H1 (cell line): ENCODE measurements around the gene OPCML. TPM values are rescaled to one million over a fixed set of nuclear protein-coding genes. Genes with fewer than 3 reads are reported as not detected.
A peak's percentile ranks its signal among the peaks of the same experiment; 100 is the strongest.

Experiments
- CTCF ChIA-PET: fragments of 300-600 bp; sonication (Branson Sonifier 250); formaldehyde crosslinking; loops from one replicate; lab custom pipeline; 2021; ENCODE audit not compliant: partially characterized antibody; lab: Charles Lee
- POLR2A ChIA-PET: fragments of 300-600 bp; sonication (Branson Sonifier 250); formaldehyde crosslinking; loops from one replicate; lab custom pipeline; 2021; ENCODE audit warnings: inconsistent platforms; ENCODE audit not compliant: partially characterized antibody; lab: Charles Lee
- DNase-seq, 2 experiments: peaks; one replicate each; pipeline versions ENCODE4 v3.0.0 to v3.0.0-alpha.2; 2010 to 2022; ENCODE audit warnings: low spot score in 2 of 2, low read depth in 1 of 2, mixed read lengths in 1 of 2
- FAIRE-seq: peaks from 2 replicates; lab custom pipeline; 2011; peaks lifted over from hg19 to GRCh38; lab: Jason Lieb, UNC
- H2AFZ ChIP-seq: 2 replicates; pipeline ENCODE4 v1.8.1; 2012; ENCODE audit warnings: low read length, inconsistent platforms
- H2AK5ac ChIP-seq: 2 replicates; pipeline ENCODE4 v1.6.1; 2013; ENCODE audit warnings: low read depth, low read length
- H2BK120ac ChIP-seq: replicated peaks from 2 replicates; pipeline ENCODE3; 2013; ENCODE audit warnings: low read depth, low read length, inconsistent platforms
- H2BK12ac ChIP-seq: 2 replicates; pipeline ENCODE4 v1.6.1; 2013; ENCODE audit warnings: low read depth, low read length
- H2BK15ac ChIP-seq: 2 replicates; pipeline ENCODE4 v1.6.1; 2013; ENCODE audit warnings: low read length
- H2BK20ac ChIP-seq: 2 replicates; pipeline ENCODE4 v1.6.1; 2013; ENCODE audit warnings: low read length
- H2BK5ac ChIP-seq: 2 replicates; pipeline ENCODE4 v1.6.1; 2013; ENCODE audit warnings: low read depth, low read length
- H3K14ac ChIP-seq: 2 replicates; pipeline ENCODE4 v1.6.1; 2013; ENCODE audit warnings: inconsistent platforms; ENCODE audit not compliant: insufficient read length
- H3K18ac ChIP-seq: 2 replicates; pipeline ENCODE4 v1.6.1; 2013; ENCODE audit warnings: low read length; ENCODE audit errors: extremely low read depth
- H3K23ac ChIP-seq: 2 replicates; pipeline ENCODE4 v1.6.1; 2013; ENCODE audit warnings: inconsistent platforms; ENCODE audit not compliant: insufficient read length
- H3K23me2 ChIP-seq: 2 replicates; pipeline ENCODE4 v1.6.1; 2013; ENCODE audit warnings: low read depth, low read length
- H3K27ac ChIP-seq: 2 replicates; pipeline ENCODE4 v1.6.1; 2011; ENCODE audit warnings: low read depth, low read length, inconsistent platforms
- H3K27me3 ChIP-seq, 4 experiments: replicated peaks in 1 of 4; 1 replicate in 1 of 4; 2 replicates in 3 of 4; pipeline versions ENCODE4 v1.6.1 to v1.8.1; 2011 to 2013; ENCODE audit warnings: low read length in 3 of 4, mild to moderate bottlenecking in 3 of 4, inconsistent platforms in 2 of 4, mixed read lengths in 2 of 4, moderate library complexity in 1 of 4; ENCODE audit not compliant: control insufficient read depth in 3 of 4, insufficient read depth in 3 of 4; ENCODE audit errors: extremely low read depth in 1 of 4
- H3K36me3 ChIP-seq, 4 experiments: 2 replicates each; pipeline versions ENCODE4 v1.6.1 to v1.8.1; 2011 to 2013; ENCODE audit warnings: mild to moderate bottlenecking in 4 of 4, low read length in 3 of 4, moderate library complexity in 2 of 4, control low read depth in 1 of 4, inconsistent platforms in 1 of 4; ENCODE audit not compliant: insufficient read depth in 4 of 4, control insufficient read depth in 2 of 4
- H3K4ac ChIP-seq: replicated peaks from 2 replicates; pipeline ENCODE3; 2013; ENCODE audit warnings: low read length, low read depth, mixed read lengths, inconsistent platforms; ENCODE audit not compliant: insufficient read length
- H3K4me1 ChIP-seq, 4 experiments: replicated peaks in 1 of 4; 1 replicate in 1 of 4; 2 replicates in 3 of 4; pipeline versions ENCODE4 v1.6.1 to v1.8.1; 2011 to 2013; ENCODE audit warnings: low read length in 3 of 4, inconsistent platforms in 2 of 4, mixed read lengths in 1 of 4; ENCODE audit not compliant: insufficient read depth in 4 of 4, control insufficient read depth in 3 of 4
- H3K4me2 ChIP-seq, 2 experiments: 2 replicates each; pipeline versions ENCODE4 v1.6.1 to v1.8.1; 2011 to 2013; ENCODE audit warnings: low read depth in 2 of 2, low read length in 2 of 2, control low read depth in 1 of 2, inconsistent platforms in 1 of 2, mild to moderate bottlenecking in 1 of 2; ENCODE audit not compliant: insufficient read depth in 1 of 2
- H3K4me3 ChIP-seq, 4 experiments: fragments of 200-600, 300-600 bp in 1 of 4; sonication (generic), shearing (Covaris generic), sonication (Bioruptor Twin) in 1 of 4; 2 replicates each; pipeline versions ENCODE4 v1.5.1 to v1.8.1; 2011 to 2016; ENCODE audit warnings: low read length in 4 of 4, low read depth in 3 of 4, control low read depth in 2 of 4, inconsistent platforms in 2 of 4, mild to moderate bottlenecking in 2 of 4, mixed read lengths in 1 of 4, moderate library complexity in 1 of 4; ENCODE audit not compliant: insufficient read depth in 2 of 4; ENCODE audit errors: extremely low read depth in 1 of 4
- H3K56ac ChIP-seq: replicated peaks from 2 replicates; pipeline ENCODE3; 2013; ENCODE audit warnings: low read depth, mild to moderate bottlenecking, mixed read lengths, low read length, inconsistent platforms; ENCODE audit not compliant: insufficient read length
- H3K79me1 ChIP-seq: 2 replicates; pipeline ENCODE4 v1.6.1; 2013; ENCODE audit warnings: low read depth, low read length, control low read depth
- H3K79me2 ChIP-seq, 2 experiments: 2 replicates each; pipeline versions ENCODE4 v1.6.1 to v1.8.1; 2012 to 2013; ENCODE audit warnings: low read length in 2 of 2, mild to moderate bottlenecking in 2 of 2, inconsistent platforms in 1 of 2; ENCODE audit not compliant: insufficient read depth in 2 of 2, control insufficient read depth in 1 of 2
- H3K9ac ChIP-seq, 4 experiments: replicated peaks in 1 of 4; 1 replicate in 1 of 4; 2 replicates in 3 of 4; pipeline versions ENCODE4 v1.6.1 to v1.8.1; 2011 to 2013; ENCODE audit warnings: low read depth in 3 of 4, low read length in 3 of 4, control low read depth in 2 of 4, mild to moderate bottlenecking in 2 of 4, moderate library complexity in 2 of 4, inconsistent platforms in 1 of 4; ENCODE audit errors: extremely low read depth in 1 of 4
- H3K9me3 ChIP-seq, 2 experiments: 2 replicates each; pipeline versions ENCODE4 v1.6.1 to v1.8.1; 2012 to 2013; ENCODE audit warnings: mild to moderate bottlenecking in 2 of 2, moderate library complexity in 2 of 2, control low read depth in 1 of 2, inconsistent platforms in 1 of 2, low read depth in 1 of 2, low read length in 1 of 2, mixed read lengths in 1 of 2; ENCODE audit not compliant: insufficient read depth in 2 of 2
- H4K20me1 ChIP-seq, 2 experiments: replicated peaks in 1 of 2; 2 replicates each; pipeline versions ENCODE3 to v1.8.1; 2011 to 2013; ENCODE audit warnings: inconsistent platforms in 2 of 2, low read length in 2 of 2, mild to moderate bottlenecking in 1 of 2; ENCODE audit not compliant: insufficient read depth in 2 of 2, control insufficient read depth in 1 of 2
- H4K5ac ChIP-seq: 2 replicates; pipeline ENCODE4 v1.6.1; 2013; ENCODE audit warnings: low read length, low read depth, mixed read lengths, inconsistent platforms; ENCODE audit not compliant: insufficient read length
- H4K8ac ChIP-seq: 2 replicates; pipeline ENCODE4 v1.8.0; 2013; ENCODE audit warnings: mild to moderate bottlenecking, moderate library complexity, low read length, inconsistent platforms; ENCODE audit not compliant: insufficient read depth; ENCODE audit errors: extremely low read depth
- H4K91ac ChIP-seq: replicated peaks from 2 replicates; pipeline ENCODE3; 2013; ENCODE audit warnings: low read length, mixed read lengths, inconsistent platforms; ENCODE audit not compliant: insufficient read length
- SP1 ChIP-seq: IDR thresholded peaks from 2 replicates; pipeline ENCODE4 v1.6.1; 2011; ENCODE audit warnings: low read depth, low read length
- WGBS, 2 experiments: shearing (Covaris generic) in 1 of 2; methylation state at CpG; one replicate each; pipeline versions ENCODE4 v1.1.6 to v1.1.7; 2013 to 2015; ENCODE audit warnings: low lambda C conversion rate in 2 of 2, mixed read lengths in 2 of 2, inconsistent platforms in 1 of 2, low coverage in 1 of 2, missing lambda C conversion rate in 1 of 2; ENCODE audit not compliant: insufficient replicate concordance in 2 of 2, insufficient coverage in 1 of 2, insufficient read length in 1 of 2; ENCODE audit errors: extremely low coverage in 1 of 2, missing lambda C conversion rate in 1 of 2; 5-methylcytosine and 5-hydroxymethylcytosine counted together
- polyA plus RNA-seq, 7 experiments: library from polyadenylated mRNA; depleted of rRNA in 3 of 7; stranded (reverse) in 5 of 7; unstranded in 2 of 7; fragments of >200 nt in 5 of 7; fragments of 200-250 nt in 2 of 7; gene quantifications; 1 replicate in 5 of 7; 2 replicates in 1 of 7; 4 replicates in 1 of 7; pipeline versions ENCODE4 v1.2.1 to v1.2.3, GENCODE V29; 2011 to 2013; ENCODE audit warnings: missing spikeins in 2 of 7, mixed read lengths in 2 of 7
- total RNA-seq: library from RNA; stranded (reverse); fragmentation: NEBNext Ultra II Directional; extraction: Animal tissue kit (Norgen Biotek cat#: 25700); gene quantifications from 2 replicates; pipeline ENCODE4 v1.2.1, GENCODE V29; 2021
- TF ChIP-seq, protein P1 (sequence below), 3 experiments: IDR thresholded peaks; 1 replicate in 2 of 3; 2 replicates in 1 of 3; pipeline versions ENCODE4 v1.5.1 to v1.6.1; 2011; ENCODE audit warnings: low read length in 3 of 3, mild to moderate bottlenecking in 3 of 3, inconsistent platforms in 2 of 3, low read depth in 1 of 3, moderate library complexity in 1 of 3; ENCODE audit not compliant: insufficient read depth in 1 of 3; ENCODE audit errors: control extremely low read depth in 1 of 3

Gene OPCML
- total and polyA plus RNA-seq, 2 of the 8 experiments (the other 6 are each of a cell fraction or from before 2014, with no cell fraction given), result 2.3 to 3.1 TPM

DNA sequence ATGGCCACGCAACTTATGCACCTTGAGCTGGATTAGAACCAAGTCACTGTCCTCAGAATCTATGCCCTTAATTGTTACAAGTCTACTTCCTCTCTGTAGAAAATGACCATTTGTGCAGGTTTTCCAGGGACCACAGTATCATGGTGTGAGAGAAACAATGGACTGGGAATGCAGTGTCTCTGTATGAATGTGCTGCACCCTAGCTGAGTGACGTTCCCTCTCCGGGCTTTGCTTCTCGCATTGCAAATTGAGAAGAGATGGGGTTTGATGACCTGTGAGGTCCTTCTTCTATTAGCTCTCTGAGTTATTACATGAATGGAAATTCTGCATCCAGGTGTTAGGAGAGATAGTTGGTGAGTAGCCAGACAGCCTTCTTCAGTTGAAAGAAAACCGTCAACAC lies 1109.6 kb downstream of the OPCML start:
- Histone ChIP-seq H3K14ac (no peak overlapping the region), H3K27me3 (no peaks in the 10 kb centered on the region), H3K27ac (no peak overlapping the region), H4K20me1 (no peaks in the 10 kb centered on the region), H3K9ac (no peak overlapping the region), H4K8ac (no peak overlapping the region), H3K4me1 (peaks cover 0 to 3% (median 0%) of the 10 kb centered on the region in 4 experiments; a peak in 2 of 7 replicates), H3K36me3 (no peaks in the 10 kb centered on the region), H2BK15ac (no peak overlapping the region), H3K18ac (no peak overlapping the region), H2BK120ac (no peak overlapping the region), H2BK5ac (no peak overlapping the region), H4K5ac (no peak overlapping the region), H3K23ac (no peak overlapping the region), H3K4me2 (no peak overlapping the region), H2BK20ac (no peak overlapping the region), H2AK5ac (no peak overlapping the region), H2AFZ (no peak overlapping the region), H3K4ac (no peak overlapping the region), H3K79me2 (no peaks in the 10 kb centered on the region), H3K56ac (no peak overlapping the region), H3K4me3 (no peak overlapping the region), H3K23me2 (no peaks in the 10 kb centered on the region)
- ChIA-PET CTCF (no interaction called here), POLR2A (no interaction called here)
- FAIRE-seq (no peak), DNase-seq (no peak)
- WGBS, 2 experiments, result 75% methylated on average over 5 of the region's 5 CpGs; no CpG with 5 or more reads in 1 of the 2 experiments
- TF ChIP-seq, protein P1, sequence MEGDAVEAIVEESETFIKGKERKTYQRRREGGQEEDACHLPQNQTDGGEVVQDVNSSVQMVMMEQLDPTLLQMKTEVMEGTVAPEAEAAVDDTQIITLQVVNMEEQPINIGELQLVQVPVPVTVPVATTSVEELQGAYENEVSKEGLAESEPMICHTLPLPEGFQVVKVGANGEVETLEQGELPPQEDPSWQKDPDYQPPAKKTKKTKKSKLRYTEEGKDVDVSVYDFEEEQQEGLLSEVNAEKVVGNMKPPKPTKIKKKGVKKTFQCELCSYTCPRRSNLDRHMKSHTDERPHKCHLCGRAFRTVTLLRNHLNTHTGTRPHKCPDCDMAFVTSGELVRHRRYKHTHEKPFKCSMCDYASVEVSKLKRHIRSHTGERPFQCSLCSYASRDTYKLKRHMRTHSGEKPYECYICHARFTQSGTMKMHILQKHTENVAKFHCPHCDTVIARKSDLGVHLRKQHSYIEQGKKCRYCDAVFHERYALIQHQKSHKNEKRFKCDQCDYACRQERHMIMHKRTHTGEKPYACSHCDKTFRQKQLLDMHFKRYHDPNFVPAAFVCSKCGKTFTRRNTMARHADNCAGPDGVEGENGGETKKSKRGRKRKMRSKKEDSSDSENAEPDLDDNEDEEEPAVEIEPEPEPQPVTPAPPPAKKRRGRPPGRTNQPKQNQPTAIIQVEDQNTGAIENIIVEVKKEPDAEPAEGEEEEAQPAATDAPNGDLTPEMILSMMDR (IDR thresholded peaks at IDR 0.05; ENCODE audit: control extremely low read depth in 1 of 3, insufficient read depth in 1 of 3, low read depth in 1 of 3, low read length in 3 of 3), result no peak
- peak; percentile 67; the same call in 1 of the 2 replicates for TF ChIP-seq SP1
- TF ChIP-seq, all 59 proteins: peak for 1
- H3K79me1 ChIP-seq, result no peaks in the 10 kb centered on the region
- H4K91ac ChIP-seq, result no peak overlapping the region
- H3K9me3 ChIP-seq, result no peaks in the 10 kb centered on the region
- no peak overlapping the region for H2BK12ac ChIP-seq
